Tibial nerve (tissue), 3 donors: ENCODE results near the gene FNBP1.
A peak's percentile ranks its signal among the peaks of the same experiment; 100 is the strongest.

ENCODE experiments used
- POLR2A ChIP-seq, 2 donors: fragments of 450-650 bp; IDR thresholded peaks; one replicate each; pipeline ENCODE4 v1.6.1; 2017; ENCODE audit warnings: antibody characterized with exemption in 2 of 2, mild to moderate bottlenecking in 2 of 2, moderate library complexity in 2 of 2
- TF ChIP-seq, protein P1 (sequence below), 5 experiments: fragments of 200-600 bp in 3 of 5; fragments of 450-650 bp in 2 of 5; sonication (generic) in 3 of 5; IDR thresholded peaks; one replicate each; pipeline ENCODE4 v1.5.1; 2016 to 2019; ENCODE audit warnings: antibody characterized with exemption in 5 of 5, mild to moderate bottlenecking in 3 of 5, moderate library complexity in 2 of 5

DNA sequence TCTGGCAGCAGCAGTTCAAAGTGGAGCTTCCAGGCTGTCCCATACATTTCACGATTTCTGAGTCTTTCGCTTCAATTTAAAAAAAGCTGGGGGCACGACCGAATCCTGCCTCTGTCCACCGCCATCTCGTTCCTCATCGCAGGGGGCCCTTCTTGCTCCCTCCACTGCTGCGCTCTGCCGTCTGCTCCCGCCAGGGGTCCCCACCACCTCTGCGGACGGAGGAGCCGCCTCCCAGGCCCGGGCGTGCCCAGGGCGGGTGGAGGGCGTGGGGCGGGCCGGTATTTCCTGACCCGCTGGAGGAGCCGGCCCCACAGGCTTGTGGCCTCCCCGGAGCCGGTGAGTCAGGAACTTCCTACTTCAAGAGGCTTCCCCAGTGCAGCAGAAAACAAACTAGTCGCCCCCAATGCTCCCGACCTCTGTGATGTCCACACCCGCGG is 157.3 kb downstream of the FNBP1 start:
- TF ChIP-seq, protein P1, sequence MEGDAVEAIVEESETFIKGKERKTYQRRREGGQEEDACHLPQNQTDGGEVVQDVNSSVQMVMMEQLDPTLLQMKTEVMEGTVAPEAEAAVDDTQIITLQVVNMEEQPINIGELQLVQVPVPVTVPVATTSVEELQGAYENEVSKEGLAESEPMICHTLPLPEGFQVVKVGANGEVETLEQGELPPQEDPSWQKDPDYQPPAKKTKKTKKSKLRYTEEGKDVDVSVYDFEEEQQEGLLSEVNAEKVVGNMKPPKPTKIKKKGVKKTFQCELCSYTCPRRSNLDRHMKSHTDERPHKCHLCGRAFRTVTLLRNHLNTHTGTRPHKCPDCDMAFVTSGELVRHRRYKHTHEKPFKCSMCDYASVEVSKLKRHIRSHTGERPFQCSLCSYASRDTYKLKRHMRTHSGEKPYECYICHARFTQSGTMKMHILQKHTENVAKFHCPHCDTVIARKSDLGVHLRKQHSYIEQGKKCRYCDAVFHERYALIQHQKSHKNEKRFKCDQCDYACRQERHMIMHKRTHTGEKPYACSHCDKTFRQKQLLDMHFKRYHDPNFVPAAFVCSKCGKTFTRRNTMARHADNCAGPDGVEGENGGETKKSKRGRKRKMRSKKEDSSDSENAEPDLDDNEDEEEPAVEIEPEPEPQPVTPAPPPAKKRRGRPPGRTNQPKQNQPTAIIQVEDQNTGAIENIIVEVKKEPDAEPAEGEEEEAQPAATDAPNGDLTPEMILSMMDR (IDR thresholded peaks at IDR 0.05), result peak; percentile 89 to 99 (median 96)
- TF ChIP-seq POLR2A (IDR thresholded peaks at IDR 0.05), result peak in 1 of 2 donors; percentile 35
